Iris pigment epithelial cell (primary cell): ENCODE data around the gene LDLRAD3.
A peak's percentile ranks its signal among the peaks of the same experiment; 100 is the strongest.

Experiments
- DNase-seq: peaks from one replicate; pipeline ENCODE4 v3.0.0-alpha.2; 2011; ENCODE audit warnings: low read depth

Gene LDLRAD3

GRCh38 chr11:36240173-36240572 lies 296.3 kb downstream of the LDLRAD3 start:
- no peak for DNase-seq

- DNase-seq, result no peak
Observed at GRCh38 chr11:36240801-36241200, 296.9 kb downstream of the LDLRAD3 start.

- no peak for DNase-seq
Observed at GRCh38 chr11:36241497-36241896, 297.6 kb downstream of the LDLRAD3 start.

DNA sequence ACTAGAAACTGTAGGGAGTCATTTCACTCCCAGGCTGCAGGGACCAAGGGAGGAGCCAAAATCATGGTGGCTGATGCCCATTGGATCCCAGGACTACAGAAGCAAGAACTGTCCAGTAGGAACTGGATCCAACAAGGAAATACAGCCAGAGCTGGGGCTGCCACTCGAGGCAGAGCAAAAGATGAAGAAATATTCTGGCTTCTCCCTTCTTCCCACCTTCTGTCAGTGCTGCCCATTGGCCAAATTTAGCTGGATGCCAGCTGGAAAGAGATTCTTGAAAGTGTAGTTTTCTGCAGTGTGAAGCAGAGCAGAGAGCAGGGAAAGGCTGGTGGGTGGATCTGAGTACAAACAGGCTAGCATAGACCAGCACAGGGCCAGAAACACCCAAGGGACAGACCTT lies 299.8 kb downstream of the LDLRAD3 start:
- DNase-seq, result no peak

DNA sequence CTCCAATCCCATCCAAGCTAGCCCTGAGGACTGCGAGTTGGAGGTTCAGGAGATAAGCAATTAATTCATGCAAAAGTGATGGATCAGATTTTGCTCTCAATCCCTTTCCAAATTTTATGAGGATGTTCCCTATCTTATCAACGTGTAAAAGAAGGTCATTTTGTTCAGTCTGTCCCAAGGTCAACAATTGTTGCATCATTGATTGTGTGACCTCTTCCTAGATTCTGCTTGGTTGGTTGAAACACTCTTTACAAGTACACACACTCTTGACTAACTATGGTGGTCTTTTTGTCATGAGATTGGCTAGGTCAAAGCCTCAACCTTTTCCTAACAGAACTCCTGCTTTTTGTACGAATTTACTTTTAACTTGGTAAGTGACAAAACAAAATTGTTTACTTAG lies 303.6 kb downstream of the LDLRAD3 start:
- no peak for DNase-seq

GRCh38 chr11:36248436-36248835 lies 304.6 kb downstream of the LDLRAD3 start:
- DNase-seq, result no peak

- DNase-seq, result peak; percentile 96
Observed at GRCh38 chr11:36249246-36249645, 305.4 kb downstream of the LDLRAD3 start.

DNA sequence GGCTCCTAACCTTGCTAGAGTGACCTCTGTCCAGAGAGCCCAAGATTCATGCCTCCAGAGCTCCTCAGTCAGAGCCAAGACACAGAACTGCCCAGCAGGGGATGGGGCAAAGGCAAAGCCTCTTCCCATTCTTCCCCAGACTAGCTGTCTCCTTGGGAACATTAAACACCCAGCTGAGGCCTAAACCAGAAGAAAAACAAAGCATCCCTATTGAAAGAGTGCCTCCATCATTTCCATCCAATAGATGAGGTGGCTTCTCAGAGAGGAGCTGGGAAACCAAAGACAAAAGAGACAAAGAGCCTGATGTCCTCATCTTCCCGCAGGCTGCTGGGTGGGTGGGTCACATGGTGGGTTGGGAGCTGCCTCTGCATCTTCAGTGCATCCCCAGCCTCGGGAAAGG lies 308.0 kb downstream of the LDLRAD3 start:
- DNase-seq, result no peak

- no peak for DNase-seq
Observed at GRCh38 chr11:36253238-36253637, 309.4 kb downstream of the LDLRAD3 start.

- peak; percentile 75 for DNase-seq
Observed at GRCh38 chr11:36254713-36255112, 310.9 kb downstream of the LDLRAD3 start.

DNA sequence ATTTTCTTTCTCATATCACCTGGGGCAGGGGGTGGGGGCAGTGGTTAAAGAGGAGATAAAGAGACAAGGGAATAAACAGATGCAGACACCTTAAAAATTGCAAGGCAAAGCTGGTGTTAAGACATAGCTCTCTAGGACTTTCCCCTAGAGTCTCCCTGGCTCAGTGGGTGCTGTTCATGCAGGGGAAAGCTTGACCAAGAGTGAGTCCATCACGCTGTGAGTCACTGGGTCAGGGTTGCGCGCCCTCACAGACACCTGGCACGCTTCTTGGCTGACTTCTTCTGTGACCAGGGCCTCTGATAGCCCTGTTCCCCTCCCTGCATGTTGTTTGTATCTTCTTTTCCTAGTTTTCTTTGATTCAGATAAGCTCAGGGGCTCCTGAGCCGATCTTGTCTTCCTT lies 313.5 kb downstream of the LDLRAD3 start:
- DNase-seq, result peak; percentile 65

DNA sequence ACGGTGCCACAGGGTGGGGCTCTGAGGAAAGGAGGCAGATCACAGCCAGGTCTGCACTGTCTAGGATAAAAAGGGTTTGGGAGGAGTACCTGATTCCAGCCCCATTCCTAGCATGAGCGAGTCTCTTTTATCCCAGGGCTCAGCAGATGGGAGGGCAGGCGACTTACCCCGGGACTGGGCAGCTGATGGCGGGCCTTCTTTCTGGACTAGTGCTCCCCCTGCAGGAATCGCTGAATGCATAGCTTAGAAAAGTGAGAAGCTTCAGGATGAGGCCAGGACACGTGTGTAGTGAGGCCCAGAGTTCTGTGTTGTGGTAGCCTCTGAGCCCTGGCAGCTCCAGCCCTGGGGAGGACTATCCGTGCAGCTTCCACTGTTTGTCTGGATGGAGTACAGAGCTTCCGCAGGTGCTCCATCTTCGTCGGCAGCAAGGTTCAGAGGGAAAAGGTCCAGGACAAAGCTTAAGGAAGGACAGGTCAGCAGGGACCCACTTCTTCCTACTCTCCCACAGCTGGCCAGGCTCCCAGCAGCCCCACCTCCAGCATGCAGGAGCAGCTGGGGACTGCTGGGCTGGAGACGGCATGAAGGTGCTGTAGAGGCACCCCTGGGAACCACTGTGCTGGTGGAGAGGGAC lies 315.0 kb downstream of the LDLRAD3 start:
- DNase-seq, result peak; percentile 86

- DNase-seq, result no peak
Observed at GRCh38 chr11:36261094-36261493, 317.2 kb downstream of the LDLRAD3 start.

- no peak for DNase-seq
Observed at GRCh38 chr11:36264011-36264972, 320.4 kb downstream of the LDLRAD3 start.

- DNase-seq, result no peak
Observed at GRCh38 chr11:36264973-36265344, 321.1 kb downstream of the LDLRAD3 start.

GRCh38 chr11:36265793-36266628 lies 322.1 kb downstream of the LDLRAD3 start:
- peak; percentile 25 for DNase-seq

DNA sequence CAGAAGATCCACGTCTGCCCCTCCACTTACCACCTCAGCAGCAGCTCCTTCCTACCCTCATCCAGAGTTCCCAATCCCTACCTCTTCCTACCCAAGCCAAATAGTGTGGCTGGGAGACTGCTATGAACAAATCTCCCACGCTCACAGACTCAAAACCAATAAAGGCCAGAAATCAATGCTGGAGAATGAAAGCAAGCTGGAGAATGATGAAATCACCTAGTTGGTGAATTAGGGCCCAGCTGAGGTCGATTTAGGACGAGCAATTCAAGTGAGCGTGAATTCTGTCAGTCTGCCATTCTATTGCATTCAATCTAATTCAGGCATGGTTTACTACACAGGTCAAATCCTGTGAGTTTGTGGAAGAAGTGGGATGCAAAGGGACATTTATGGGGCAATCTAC lies 322.9 kb downstream of the LDLRAD3 start:
- DNase-seq, result no peak

GRCh38 chr11:36268337-36268985 lies 324.6 kb downstream of the LDLRAD3 start:
- DNase-seq, result no peak

GRCh38 chr11:36270701-36271100 lies 326.8 kb downstream of the LDLRAD3 start:
- DNase-seq, result no peak

- peak; percentile 44 for DNase-seq
Observed at GRCh38 chr11:36271794-36272407, 328.0 kb downstream of the LDLRAD3 start.

DNA sequence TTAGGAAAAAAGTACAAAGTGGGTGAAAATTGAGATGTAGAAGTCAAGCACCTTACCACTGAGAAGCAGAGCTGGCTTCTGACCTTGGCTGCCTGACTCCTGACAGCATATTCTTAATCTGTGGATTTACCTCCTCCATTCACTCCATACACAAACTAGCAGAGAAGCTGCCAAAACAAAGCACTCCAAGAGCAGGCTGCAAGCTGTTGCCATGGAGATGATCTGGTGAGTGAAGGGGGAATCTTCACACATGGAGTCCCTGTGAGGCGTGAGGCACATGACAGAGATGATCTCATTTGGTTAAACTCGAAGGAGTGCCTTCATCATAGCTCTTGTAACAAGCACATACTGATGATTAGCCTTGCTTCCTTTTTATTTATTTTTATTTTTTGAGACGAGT lies 329.2 kb downstream of the LDLRAD3 start:
- DNase-seq, result no peak

GRCh38 chr11:36274414-36274813 lies 330.6 kb downstream of the LDLRAD3 start:
- DNase-seq, result no peak
